K562 (cell line): ENCODE results near the gene EPHA2. TPM values are rescaled to one million over a fixed set of nuclear protein-coding genes. Genes with fewer than 3 reads are reported as not detected.
A peak's percentile ranks its signal among the peaks of the same experiment; 100 is the strongest.

Experiments
- ATAC-seq: fragments of 200-7000 bp; cut with Tn5 transposase; 3 replicates; pipeline ENCODE4 v1.9.1; 2020; ENCODE audit warnings: moderate library complexity
- BruUV-seq: library from RNA; stranded (reverse); fragments of 400-500 nt; replicated peaks from 2 replicates; lab custom pipeline; 2021; lab: Mats Ljungman, UMichigan
- CTCF ChIA-PET: fragments of 300-600 bp; formaldehyde crosslinking; extraction: SDS; loops from one replicate; lab custom pipeline; 2021; ENCODE audit warnings: low intra/inter-chr PET ratio; lab: Yijun Ruan, JAX
- POLR2A ChIA-PET: fragments of 300-600, 350-650 bp; sonication (Branson Sonifier 250); formaldehyde crosslinking; extraction: SDS; loops from one replicate; lab custom pipeline; 2021; ENCODE audit warnings: antibody characterized with exemption, inconsistent platforms; lab: Yijun Ruan, JAX
- DNase-seq, 4 experiments: peaks; one replicate each; pipeline versions ENCODE4 v3.0.0 to v3.0.0-alpha.2; 2011 to 2018; ENCODE audit warnings: low spot score in 3 of 4, mixed read lengths in 3 of 4; ENCODE audit errors: extremely low read depth in 1 of 4
- FAIRE-seq: peaks from 2 replicates; lab custom pipeline; 2011; peaks lifted over from hg19 to GRCh38; lab: Jason Lieb, UNC
- H2AFZ ChIP-seq: 2 replicates; pipeline ENCODE4 v1.6.0; 2011; ENCODE audit warnings: low read depth, low read length, control low read depth, inconsistent platforms
- H3K27ac ChIP-seq: fragments of 200-600 bp; 3 replicates; pipeline ENCODE4 v1.8.0; 2011; ENCODE audit warnings: low read depth, mild to moderate bottlenecking, control low read depth, inconsistent platforms, low read length, moderate library complexity, mixed read lengths; ENCODE audit errors: extremely low read depth
- H3K27me3 ChIP-seq, 2 experiments: fragments of 300-600 bp in 1 of 2; 2 replicates in 1 of 2; 3 replicates in 1 of 2; pipeline versions ENCODE4 v1.6.0 to v1.8.0; 2011; ENCODE audit warnings: inconsistent platforms in 2 of 2, low read length in 2 of 2, mild to moderate bottlenecking in 1 of 2, mixed read lengths in 1 of 2, moderate library complexity in 1 of 2; ENCODE audit not compliant: control insufficient read depth in 2 of 2, insufficient read depth in 2 of 2
- H3K36me3 ChIP-seq: fragments of 300-600 bp; 3 replicates; pipeline ENCODE4 v1.8.0; 2011; ENCODE audit warnings: mild to moderate bottlenecking, low read length, inconsistent platforms; ENCODE audit not compliant: control insufficient read depth, insufficient read depth
- H3K4me1 ChIP-seq, 2 experiments: fragments of 200-600 bp in 1 of 2; replicated peaks in 1 of 2; 2 replicates in 1 of 2; 3 replicates in 1 of 2; pipeline versions ENCODE4 v1.5.1 to v1.8.0; 2011; ENCODE audit warnings: inconsistent platforms in 2 of 2, low read length in 2 of 2, mild to moderate bottlenecking in 1 of 2, mixed read lengths in 1 of 2, moderate library complexity in 1 of 2; ENCODE audit not compliant: control insufficient read depth in 2 of 2, insufficient read depth in 2 of 2
- H3K4me2 ChIP-seq: 2 replicates; pipeline ENCODE4 v1.6.1; 2011; ENCODE audit warnings: low read length, control low read depth, inconsistent platforms, mixed read lengths; ENCODE audit not compliant: insufficient read depth
- H3K4me3 ChIP-seq: fragments of 200-600 bp; sonication (generic), shearing (Covaris generic); 2 replicates; pipeline ENCODE4 v1.5.1; 2016; ENCODE audit warnings: control low read depth, inconsistent platforms
- H3K79me2 ChIP-seq: fragments of 200-600 bp; 3 replicates; pipeline ENCODE4 v1.8.0; 2011; ENCODE audit warnings: low read length, inconsistent platforms; ENCODE audit not compliant: control insufficient read depth, insufficient read depth
- H3K9ac ChIP-seq, 2 experiments: 2 replicates each; pipeline versions ENCODE4 v1.6.0 to v1.6.1; 2011; ENCODE audit warnings: low read depth in 2 of 2, low read length in 2 of 2, control low read depth in 1 of 2, inconsistent platforms in 1 of 2, mild to moderate bottlenecking in 1 of 2, mixed read lengths in 1 of 2; ENCODE audit not compliant: insufficient read depth in 1 of 2
- H3K9me1 ChIP-seq: one replicate; pipeline ENCODE4 v1.6.0; 2011; ENCODE audit warnings: inconsistent platforms, mild to moderate bottlenecking, low read length, moderate library complexity; ENCODE audit not compliant: control insufficient read depth, insufficient read depth
- H3K9me3 ChIP-seq: replicated peaks from 2 replicates; pipeline ENCODE4 v1.5.1; 2011; ENCODE audit warnings: low read depth, low read length, inconsistent platforms; ENCODE audit not compliant: control insufficient read depth, insufficient read depth
- H4K20me1 ChIP-seq: replicated peaks from 2 replicates; pipeline ENCODE4 v1.6.1; 2011; ENCODE audit warnings: low read length, inconsistent platforms, mixed read lengths; ENCODE audit not compliant: control insufficient read depth, insufficient read depth
- BDP1 ChIP-seq: IDR thresholded peaks from 3 replicates; pipeline ENCODE4 v1.6.1; 2011; ENCODE audit not compliant: insufficient read length, insufficient read depth
- CBFB ChIP-seq: sonication (generic); formaldehyde crosslinking; IDR thresholded peaks from 2 replicates; pipeline ENCODE4 v1.4.0; 2020; ENCODE audit warnings: mild to moderate bottlenecking, missing genetic modification reagents
- FOSL1 ChIP-seq: fragments of 200-800 bp; sonication (Bioruptor generic); conservative IDR thresholded peaks from 2 replicates; pipeline ENCODE4 v1.6.1; 2016; ENCODE audit warnings: missing genetic modification characterization, missing compliant biosample characterization
- MLLT1 ChIP-seq, 2 experiments: fragments of 450-650 bp; IDR thresholded peaks; 2 replicates each; pipeline ENCODE4 v1.6.1; 2016
- SMARCC2 ChIP-seq: fragments of 450-650 bp; IDR thresholded peaks from 2 replicates; pipeline ENCODE4 v1.6.1; 2017; ENCODE audit warnings: antibody characterized with exemption, moderate library complexity, mild to moderate bottlenecking, low read depth
- ZKSCAN1 ChIP-seq: fragments of 150-350 bp; IDR thresholded peaks from 2 replicates; pipeline ENCODE4 v1.6.1; 2016; ENCODE audit warnings: low read depth, low read length
- WGBS: fragments of 100-300 bp; shearing (Covaris generic); methylation state at CpG from one replicate; pipeline ENCODE4 v1.1.6; 2016; ENCODE audit warnings: low coverage, mixed read lengths; ENCODE audit not compliant: insufficient coverage; ENCODE audit errors: missing lambda C conversion rate; 5-methylcytosine and 5-hydroxymethylcytosine counted together
- in situ Hi-C: fragments of 300-500 bp; cut with MboI; formaldehyde crosslinking; loops from 4 replicates; pipeline ENCODE4 v1.15.0; 2018; ENCODE audit warnings: inconsistent platforms, mixed read lengths
- intact Hi-C: fragments of 100-400 bp; cut with micrococcal nuclease; formaldehyde crosslinking; loops from 2 replicates; pipeline ENCODE4 v1.14.2; 2022
- polyA plus RNA-seq, 8 experiments: library from polyadenylated mRNA; depleted of rRNA in 4 of 8; stranded (reverse) in 5 of 8; unstranded in 3 of 8; fragments of >200 nt; fragmentation: Nextera tagmentation in 2 of 8; fragmentation: Illumina TruSeq in 1 of 8; extraction: Ambion mirVana in 2 of 8; extraction: Trizol in 1 of 8; gene quantifications; 2 replicates each; pipeline versions ENCODE4 v1.2.1 to v1.2.3, GENCODE V29; 2011 to 2014; ENCODE audit warnings: inconsistent platforms in 1 of 8, missing spikeins in 1 of 8
- total RNA-seq, 7 experiments: library from RNA; depleted of rRNA in 6 of 7; stranded (reverse); fragments of >200 nt in 6 of 7; fragmentation: Illumina TruSeq in 2 of 7; extraction: Trizol in 2 of 7; gene quantifications; 2 replicates each; pipeline versions ENCODE4 v1.2.1 to v1.2.3, GENCODE V29; 2011 to 2021; ENCODE audit warnings: low replicate concordance in 1 of 7
- TF ChIP-seq, protein P1 (sequence below), 2 experiments: fragments of 150-350 bp in 1 of 2; IDR thresholded peaks; 2 replicates each; pipeline ENCODE4 v1.6.1; 2012 to 2016; ENCODE audit warnings: low read depth in 2 of 2, low read length in 2 of 2, mild to moderate bottlenecking in 1 of 2, moderate library complexity in 1 of 2

Gene EPHA2
- total and polyA plus RNA-seq, 9 of the 15 experiments (the other 6 are each of a cell fraction or from before 2014, with no cell fraction given), result 0.04 to 0.40 (median 0.07) TPM; not detected in 4

DNA sequence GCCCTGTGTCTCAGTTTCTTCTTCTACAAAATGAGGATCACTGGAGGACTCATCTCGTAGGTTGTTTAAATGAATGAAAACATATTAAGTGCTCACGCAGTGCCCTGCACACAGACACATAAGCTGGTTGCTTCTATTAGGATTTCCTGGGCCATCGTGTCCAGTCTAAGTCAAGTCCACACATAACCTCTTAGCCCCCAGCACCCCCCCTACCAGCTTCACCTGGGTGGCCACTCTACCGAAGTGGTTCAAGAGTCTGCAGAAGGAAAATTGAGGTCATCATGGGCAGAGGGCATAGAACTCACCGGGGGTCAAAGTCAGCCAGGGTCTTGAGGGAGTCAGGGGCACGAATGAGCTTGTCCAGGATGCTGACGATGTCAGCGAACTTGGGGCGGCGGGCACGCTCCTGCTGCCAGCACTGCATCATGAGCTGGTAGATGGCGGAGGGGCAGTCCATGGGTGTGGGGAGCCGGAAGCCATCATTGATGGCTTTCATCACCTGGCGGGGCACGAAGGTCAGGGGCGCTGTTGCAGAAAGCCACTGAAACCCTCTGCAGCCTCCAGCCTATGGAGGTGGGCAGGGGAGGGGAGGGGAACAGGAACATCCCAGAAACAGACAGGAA is 25.8 kb downstream of the EPHA2 start (continued):
- TF ChIP-seq, protein P1, sequence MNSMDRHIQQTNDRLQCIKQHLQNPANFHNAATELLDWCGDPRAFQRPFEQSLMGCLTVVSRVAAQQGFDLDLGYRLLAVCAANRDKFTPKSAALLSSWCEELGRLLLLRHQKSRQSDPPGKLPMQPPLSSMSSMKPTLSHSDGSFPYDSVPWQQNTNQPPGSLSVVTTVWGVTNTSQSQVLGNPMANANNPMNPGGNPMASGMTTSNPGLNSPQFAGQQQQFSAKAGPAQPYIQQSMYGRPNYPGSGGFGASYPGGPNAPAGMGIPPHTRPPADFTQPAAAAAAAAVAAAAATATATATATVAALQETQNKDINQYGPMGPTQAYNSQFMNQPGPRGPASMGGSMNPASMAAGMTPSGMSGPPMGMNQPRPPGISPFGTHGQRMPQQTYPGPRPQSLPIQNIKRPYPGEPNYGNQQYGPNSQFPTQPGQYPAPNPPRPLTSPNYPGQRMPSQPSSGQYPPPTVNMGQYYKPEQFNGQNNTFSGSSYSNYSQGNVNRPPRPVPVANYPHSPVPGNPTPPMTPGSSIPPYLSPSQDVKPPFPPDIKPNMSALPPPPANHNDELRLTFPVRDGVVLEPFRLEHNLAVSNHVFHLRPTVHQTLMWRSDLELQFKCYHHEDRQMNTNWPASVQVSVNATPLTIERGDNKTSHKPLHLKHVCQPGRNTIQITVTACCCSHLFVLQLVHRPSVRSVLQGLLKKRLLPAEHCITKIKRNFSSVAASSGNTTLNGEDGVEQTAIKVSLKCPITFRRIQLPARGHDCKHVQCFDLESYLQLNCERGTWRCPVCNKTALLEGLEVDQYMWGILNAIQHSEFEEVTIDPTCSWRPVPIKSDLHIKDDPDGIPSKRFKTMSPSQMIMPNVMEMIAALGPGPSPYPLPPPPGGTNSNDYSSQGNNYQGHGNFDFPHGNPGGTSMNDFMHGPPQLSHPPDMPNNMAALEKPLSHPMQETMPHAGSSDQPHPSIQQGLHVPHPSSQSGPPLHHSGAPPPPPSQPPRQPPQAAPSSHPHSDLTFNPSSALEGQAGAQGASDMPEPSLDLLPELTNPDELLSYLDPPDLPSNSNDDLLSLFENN (IDR thresholded peaks at IDR 0.05; ENCODE audit: low read depth in 2 of 2, low read length in 2 of 2), result no peak
- TF ChIP-seq ZKSCAN1, result no peak
- TF ChIP-seq, all 486 proteins: peak for 0

- H3K27me3 ChIP-seq, result peaks cover 6 to 33% of the 10 kb centered on the region in 2 experiments; a peak in 4 of 5 replicates
- H3K9me3 ChIP-seq, result no peaks in the 10 kb centered on the region
- WGBS, result 16% methylated on average over 19 of the region's 19 CpGs
- H3K4me2 ChIP-seq, result no peak overlapping the region
- no peaks in the 10 kb centered on the region for H3K79me2 ChIP-seq
- peaks cover 0 to 32% of the 10 kb centered on the region in 2 experiments; a peak in 3 of 5 replicates for H3K4me1 ChIP-seq
- H3K9me1 ChIP-seq, result no peaks in the 10 kb centered on the region
- H3K36me3 ChIP-seq, result no peaks in the 10 kb centered on the region
- CTCF ChIA-PET, result no interaction called here
- no peaks in the 10 kb centered on the region for H4K20me1 ChIP-seq
- BruUV-seq, result no TSS peak
- 0 out of 4 replicates have a peak overlapping the region, but pooled peaks of 1 of the 2 experiments have one; percentile 36 for H3K9ac ChIP-seq
- no peak overlapping the region for H2AFZ ChIP-seq
- in situ Hi-C loops (no loop called here), intact Hi-C loops (no loop called here)
- DNase-seq (no peak), ATAC-seq (0 out of 3 replicates have a peak, but pooled peaks have one; percentile 9), FAIRE-seq (no peak)
- no peak overlapping the region for H3K4me3 ChIP-seq
- H3K27ac ChIP-seq, result no peak overlapping the region
- POLR2A ChIA-PET, result interaction anchor here (1.2 kb wide), 1 partner anchor 18 kb away, joined by 4 read pairs; no protein-coding TSS in a partner anchor
- TF ChIP-seq CBFB (CRISPR knock-in tag), result no peak
- TF ChIP-seq FOSL1 (tag), result no peak
- no peak for TF ChIP-seq MLLT1 (IDR thresholded peaks at IDR 0.05)
- no peak for TF ChIP-seq SMARCC2
- no peak for TF ChIP-seq BDP1
These were observed 26.6 kb downstream of the EPHA2 start for GRCh38 chr1:16129316-16129715.
